GM12873 (cell line): ENCODE data around the gene GLIS1.

Experiments used
- TF ChIP-seq, protein P1 (sequence below): IDR thresholded peaks from 2 replicates; pipeline ENCODE4 v1.5.1; 2012; ENCODE audit warnings: low read depth, mild to moderate bottlenecking, moderate library complexity, low read length, control low read depth; ENCODE audit not compliant: insufficient read depth; ENCODE audit errors: missing control alignments

The GLIS1 gene

DNA sequence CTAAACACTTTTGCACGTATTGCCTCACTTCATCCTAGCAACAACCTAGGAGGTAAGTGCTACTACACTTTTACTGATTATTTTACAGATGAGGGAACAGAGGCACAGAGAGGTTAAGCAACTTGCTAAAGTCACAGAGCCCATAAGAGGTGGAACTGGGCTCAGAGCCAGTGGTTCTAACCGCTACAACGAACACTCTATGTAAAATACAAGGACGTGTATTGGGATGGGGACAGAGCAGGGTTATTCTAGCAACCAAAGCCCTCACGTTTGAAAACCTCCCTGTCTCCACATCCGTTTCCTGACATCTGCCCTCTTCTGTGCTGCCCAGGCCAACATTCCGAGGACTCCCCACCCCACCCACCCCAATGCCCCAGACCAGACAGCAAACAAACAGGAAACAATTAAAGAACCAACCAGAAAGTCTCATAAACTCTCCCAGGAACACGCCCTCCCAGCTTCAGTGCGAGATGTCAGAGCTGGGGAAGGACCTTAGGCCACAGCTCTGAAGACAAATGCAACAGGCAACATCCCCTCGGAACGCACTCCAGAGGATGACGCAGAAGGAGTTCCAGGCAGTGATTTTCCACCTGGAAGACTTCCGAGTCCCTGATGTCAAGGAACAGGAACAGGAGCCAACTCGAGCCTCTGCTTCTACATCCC, 41.1 kb downstream of the GLIS1 start:
- TF ChIP-seq, protein P1, sequence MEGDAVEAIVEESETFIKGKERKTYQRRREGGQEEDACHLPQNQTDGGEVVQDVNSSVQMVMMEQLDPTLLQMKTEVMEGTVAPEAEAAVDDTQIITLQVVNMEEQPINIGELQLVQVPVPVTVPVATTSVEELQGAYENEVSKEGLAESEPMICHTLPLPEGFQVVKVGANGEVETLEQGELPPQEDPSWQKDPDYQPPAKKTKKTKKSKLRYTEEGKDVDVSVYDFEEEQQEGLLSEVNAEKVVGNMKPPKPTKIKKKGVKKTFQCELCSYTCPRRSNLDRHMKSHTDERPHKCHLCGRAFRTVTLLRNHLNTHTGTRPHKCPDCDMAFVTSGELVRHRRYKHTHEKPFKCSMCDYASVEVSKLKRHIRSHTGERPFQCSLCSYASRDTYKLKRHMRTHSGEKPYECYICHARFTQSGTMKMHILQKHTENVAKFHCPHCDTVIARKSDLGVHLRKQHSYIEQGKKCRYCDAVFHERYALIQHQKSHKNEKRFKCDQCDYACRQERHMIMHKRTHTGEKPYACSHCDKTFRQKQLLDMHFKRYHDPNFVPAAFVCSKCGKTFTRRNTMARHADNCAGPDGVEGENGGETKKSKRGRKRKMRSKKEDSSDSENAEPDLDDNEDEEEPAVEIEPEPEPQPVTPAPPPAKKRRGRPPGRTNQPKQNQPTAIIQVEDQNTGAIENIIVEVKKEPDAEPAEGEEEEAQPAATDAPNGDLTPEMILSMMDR = no peak

DNA sequence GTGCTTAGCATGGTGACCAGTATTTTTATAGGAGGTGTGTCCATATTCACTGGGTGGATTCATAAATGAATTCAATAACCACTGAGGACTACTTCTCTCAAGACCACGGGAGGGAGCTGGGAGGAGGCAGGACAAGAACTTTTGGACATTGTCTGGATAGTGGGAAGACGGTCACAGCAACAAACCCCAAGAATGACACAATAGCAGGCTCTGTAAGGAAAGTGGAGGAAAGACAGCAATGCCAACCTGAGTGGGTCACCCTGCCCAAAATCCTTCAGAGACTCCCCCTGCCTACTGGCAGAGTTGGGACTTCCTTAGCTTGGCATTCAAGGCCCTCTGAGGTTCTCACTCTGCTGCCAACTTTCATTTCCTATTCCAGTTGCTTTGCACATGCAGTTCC, 42.0 kb downstream of the GLIS1 start:
- TF ChIP-seq, protein P1 = no peak

GRCh38 chr1:53696571-53696970, 42.4 kb downstream of the GLIS1 start:
- TF ChIP-seq, protein P1 = no peak

- TF ChIP-seq, protein P1 = no peak
These were observed 42.9 kb downstream of the GLIS1 start for GRCh38 chr1:53696051-53696450.

DNA sequence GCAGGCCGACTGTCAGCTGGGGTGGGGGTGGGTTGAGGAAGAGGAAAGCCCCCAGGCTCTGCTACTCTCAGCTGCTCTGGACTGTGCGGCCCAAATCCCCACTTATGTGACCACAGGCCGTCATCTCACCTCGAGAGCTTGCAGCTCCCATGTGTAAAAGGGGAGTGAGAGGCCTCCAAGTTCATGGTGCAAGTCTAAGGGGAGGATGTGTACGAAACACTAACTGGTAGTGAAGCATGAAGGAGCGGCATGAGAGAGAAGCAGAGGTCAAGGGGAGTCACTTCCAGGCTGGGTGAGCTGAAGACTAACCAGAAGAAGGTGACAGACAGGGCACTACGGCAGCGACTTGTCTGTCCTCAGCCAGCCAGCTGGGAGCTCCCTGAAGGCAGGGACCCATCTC, 43.8 kb downstream of the GLIS1 start:
- TF ChIP-seq, protein P1 = no peak

DNA sequence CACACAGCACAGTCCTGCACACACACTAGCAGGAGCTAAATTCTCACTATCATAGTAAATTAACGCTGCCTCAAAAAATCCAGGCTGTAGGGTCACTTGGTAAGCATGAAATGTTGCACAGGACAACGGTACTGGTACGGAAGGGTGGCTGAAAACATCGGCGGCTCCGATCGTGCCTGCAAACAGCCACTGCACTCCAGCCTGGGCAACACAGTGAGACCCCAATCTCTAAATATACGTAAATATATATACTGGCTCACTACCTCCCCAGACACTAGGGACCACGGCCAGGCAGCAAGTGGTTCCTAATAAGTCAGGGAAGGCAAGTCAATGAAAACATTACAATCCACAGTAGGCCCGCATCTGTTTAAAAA, 44.3 kb downstream of the GLIS1 start:
- TF ChIP-seq, protein P1 = no peak

- TF ChIP-seq, protein P1 = no peak
These were observed 44.9 kb downstream of the GLIS1 start for GRCh38 chr1:53693773-53694717.
